ENCODE measurements around the gene PPA1.
A peak's percentile ranks its signal among the peaks of the same experiment; 100 is the strongest.
"Not testable (repeated sequence)": the region's sequence is repeated elsewhere in the genome, so short reads cannot be mapped to it uniquely, and the experiment has no call there.

The PPA1 gene

GRCh38 chr10:70169011-70169410 is 64.2 kb downstream of the PPA1 start:
- DNase-seq (ENCODE audit: low spot score) = no peak

- no peak for DNase-seq (ENCODE audit: low spot score)
Measured at GRCh38 chr10:70167246-70167645, 66.0 kb downstream of the PPA1 start.

GRCh38 chr10:70166394-70166793 is 66.8 kb downstream of the PPA1 start:
- no peak for DNase-seq (ENCODE audit: low spot score)

GRCh38 chr10:70164163-70164562 is 69.1 kb downstream of the PPA1 start:
- DNase-seq (ENCODE audit: low spot score) = no peak

GRCh38 chr10:70163448-70163847 is 69.8 kb downstream of the PPA1 start:
- DNase-seq (ENCODE audit: low spot score) = no peak

GRCh38 chr10:70162892-70163201 is 70.4 kb downstream of the PPA1 start:
- peak; percentile 23 for DNase-seq (ENCODE audit: low spot score)

- DNase-seq (ENCODE audit: low spot score) = peak; percentile 9
Measured at GRCh38 chr10:70162151-70162891, 70.9 kb downstream of the PPA1 start.

GRCh38 chr10:70160798-70161197 is 72.4 kb downstream of the PPA1 start:
- DNase-seq (ENCODE audit: low spot score) = no peak

GRCh38 chr10:70159366-70159765 is 73.9 kb downstream of the PPA1 start:
- DNase-seq (ENCODE audit: low spot score) = not testable (repeated sequence)

GRCh38 chr10:70158113-70158512 is 75.1 kb downstream of the PPA1 start:
- no peak for DNase-seq (ENCODE audit: low spot score)

- DNase-seq (ENCODE audit: low spot score) = no peak
Measured at GRCh38 chr10:70155255-70155838, 77.9 kb downstream of the PPA1 start.

Measured in kidney tubule cell (primary cell).